Measurements from ENCODE around the gene TNFRSF1B.

DNA sequence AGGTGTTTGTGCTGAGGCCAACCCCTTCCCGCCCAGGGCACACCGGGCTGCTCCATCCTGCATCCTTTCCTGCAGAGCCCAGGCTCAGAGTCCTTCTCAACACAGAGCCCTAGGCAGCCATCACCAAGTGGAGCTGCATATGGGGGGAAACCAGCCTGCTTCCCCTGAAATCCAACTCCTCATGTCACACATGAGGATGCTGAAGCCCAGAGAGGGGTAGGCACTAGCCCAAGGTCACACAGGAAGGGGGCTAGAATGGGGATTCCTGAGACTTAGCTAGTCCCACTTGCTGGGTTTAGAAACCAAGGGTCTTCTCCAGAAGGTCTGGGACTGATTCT lies 5.5 kb upstream of the TNFRSF1B start:
- TF ChIP-seq, protein P1, sequence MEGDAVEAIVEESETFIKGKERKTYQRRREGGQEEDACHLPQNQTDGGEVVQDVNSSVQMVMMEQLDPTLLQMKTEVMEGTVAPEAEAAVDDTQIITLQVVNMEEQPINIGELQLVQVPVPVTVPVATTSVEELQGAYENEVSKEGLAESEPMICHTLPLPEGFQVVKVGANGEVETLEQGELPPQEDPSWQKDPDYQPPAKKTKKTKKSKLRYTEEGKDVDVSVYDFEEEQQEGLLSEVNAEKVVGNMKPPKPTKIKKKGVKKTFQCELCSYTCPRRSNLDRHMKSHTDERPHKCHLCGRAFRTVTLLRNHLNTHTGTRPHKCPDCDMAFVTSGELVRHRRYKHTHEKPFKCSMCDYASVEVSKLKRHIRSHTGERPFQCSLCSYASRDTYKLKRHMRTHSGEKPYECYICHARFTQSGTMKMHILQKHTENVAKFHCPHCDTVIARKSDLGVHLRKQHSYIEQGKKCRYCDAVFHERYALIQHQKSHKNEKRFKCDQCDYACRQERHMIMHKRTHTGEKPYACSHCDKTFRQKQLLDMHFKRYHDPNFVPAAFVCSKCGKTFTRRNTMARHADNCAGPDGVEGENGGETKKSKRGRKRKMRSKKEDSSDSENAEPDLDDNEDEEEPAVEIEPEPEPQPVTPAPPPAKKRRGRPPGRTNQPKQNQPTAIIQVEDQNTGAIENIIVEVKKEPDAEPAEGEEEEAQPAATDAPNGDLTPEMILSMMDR (IDR thresholded peaks at IDR 0.05): no peak
- TF ChIP-seq EP300 (IDR thresholded peaks at IDR 0.05): no peak
- no peak for TF ChIP-seq POLR2A (IDR thresholded peaks at IDR 0.05)

Measured in tibial nerve (tissue), 4 donors.